DOHH2 (cell line): Measurements from ENCODE around the gene C16orf96.

Experiments
- CTCF ChIP-seq: fragments of 200-600 bp; sonication (generic); IDR thresholded peaks from one replicate; pipeline ENCODE4 v1.5.1; 2014; ENCODE audit warnings: antibody characterized with exemption, mild to moderate bottlenecking, low read depth, low read length; ENCODE audit not compliant: poor library complexity, severe bottlenecking
- EZH2phosphoT487 ChIP-seq: fragments of 200-600 bp; sonication (generic); IDR thresholded peaks from 2 replicates; pipeline ENCODE4 v1.6.1; 2017; ENCODE audit warnings: borderline replicate concordance, mild to moderate bottlenecking, antibody characterized with exemption, low read length, moderate library complexity, mixed read lengths

DNA sequence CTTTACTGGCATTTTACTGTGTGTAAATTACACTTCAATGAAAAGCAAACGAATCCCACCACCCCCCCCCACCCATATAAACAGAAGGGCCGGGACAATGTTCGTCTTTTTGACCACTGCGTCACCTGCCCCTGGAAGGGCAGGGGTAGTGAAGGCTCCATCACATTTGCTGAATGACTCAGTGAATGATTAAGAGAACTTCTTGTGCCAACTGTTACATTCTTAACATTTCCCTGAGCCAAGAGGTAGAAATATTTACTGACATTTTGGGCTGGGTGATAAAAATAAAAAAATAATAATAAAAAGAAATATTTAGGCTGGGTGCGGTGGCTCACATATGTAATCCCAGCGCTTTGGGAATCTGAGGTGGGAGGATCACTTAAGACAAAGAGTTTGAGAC is 24.1 kb downstream of the C16orf96 start:
- TF ChIP-seq CTCF, result no peak
- no peak for TF ChIP-seq EZH2phosphoT487
